HG02870 (cell line): ENCODE measurements around the gene LDLR.

Experiments used
- ATAC-seq: cut with Tn5 transposase; IDR thresholded peaks from one replicate; pipeline ENCODE4 v1.9.1; 2021; ENCODE audit warnings: mild to moderate bottlenecking, moderate library complexity; ENCODE audit not compliant: unreplicated experiment

Gene LDLR

DNA sequence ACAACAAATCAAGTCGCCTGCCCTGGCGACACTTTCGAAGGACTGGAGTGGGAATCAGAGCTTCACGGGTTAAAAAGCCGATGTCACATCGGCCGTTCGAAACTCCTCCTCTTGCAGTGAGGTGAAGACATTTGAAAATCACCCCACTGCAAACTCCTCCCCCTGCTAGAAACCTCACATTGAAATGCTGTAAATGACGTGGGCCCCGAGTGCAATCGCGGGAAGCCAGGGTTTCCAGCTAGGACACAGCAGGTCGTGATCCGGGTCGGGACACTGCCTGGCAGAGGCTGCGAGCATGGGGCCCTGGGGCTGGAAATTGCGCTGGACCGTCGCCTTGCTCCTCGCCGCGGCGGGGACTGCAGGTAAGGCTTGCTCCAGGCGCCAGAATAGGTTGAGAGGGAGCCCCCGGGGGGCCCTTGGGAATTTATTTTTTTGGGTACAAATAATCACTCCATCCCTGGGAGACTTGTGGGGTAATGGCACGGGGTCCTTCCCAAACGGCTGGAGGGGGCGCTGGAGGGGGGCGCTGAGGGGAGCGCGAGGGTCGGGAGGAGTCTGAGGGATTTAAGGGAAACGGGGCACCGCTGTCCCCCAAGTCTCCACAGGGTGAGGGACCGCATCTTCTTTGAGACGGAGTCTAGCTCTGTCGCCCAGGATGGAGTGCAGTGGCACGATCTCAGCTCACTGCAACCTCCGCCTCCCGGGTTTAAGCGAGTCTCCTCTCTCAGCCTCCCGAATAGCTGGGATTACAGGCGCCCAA lies at the start of gene LDLR:
Gene LDLR (plus strand): TSS at position 210 of the 760 bp plus-strand sequence. CDS start 86 bp downstream, at position 296.
- no peak for ATAC-seq

DNA sequence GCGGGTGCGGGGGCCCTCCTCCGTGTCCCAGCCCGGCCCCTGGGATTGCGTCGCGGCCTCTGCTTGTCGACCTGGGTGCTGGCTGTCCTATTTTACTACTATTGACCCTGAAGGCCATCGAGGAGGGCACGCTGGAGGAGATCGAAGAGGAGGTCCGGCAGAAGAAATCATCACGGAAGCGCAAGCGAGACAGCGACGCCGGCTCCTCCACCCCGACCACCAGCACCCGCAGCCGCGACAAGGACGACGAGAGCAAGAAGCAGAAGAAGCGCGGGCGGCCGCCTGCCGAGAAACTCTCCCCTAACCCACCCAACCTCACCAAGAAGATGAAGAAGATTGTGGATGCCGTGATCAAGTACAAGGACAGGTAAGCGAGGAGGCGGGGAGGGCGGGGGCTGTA lies 48.1 kb upstream of the LDLR start:
- no peak for ATAC-seq

GRCh38 chr19:11041966-11042627 lies 47.2 kb upstream of the LDLR start:
- ATAC-seq = no peak

DNA sequence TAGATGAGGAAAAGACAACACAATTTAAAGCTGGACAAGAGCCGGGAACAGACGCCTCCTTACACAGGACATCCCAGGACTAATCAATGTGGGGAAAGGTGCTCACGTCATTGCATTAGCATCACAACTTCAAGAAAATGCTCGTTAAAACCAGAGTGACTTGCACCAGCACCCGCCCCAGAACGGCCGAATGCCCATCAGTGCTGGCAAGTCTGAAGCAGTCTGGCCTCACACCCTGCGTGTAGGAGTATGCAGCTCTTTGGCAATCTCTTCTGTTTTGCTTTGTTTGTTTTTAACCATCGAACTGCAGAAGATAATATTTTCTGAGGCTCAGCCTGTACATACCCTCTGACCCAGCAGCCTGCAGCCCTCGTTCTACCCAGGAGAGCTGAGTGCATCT lies 44.8 kb upstream of the LDLR start:
- no peak for ATAC-seq

GRCh38 chr19:11045536-11045935 lies 43.7 kb upstream of the LDLR start:
- ATAC-seq = no peak

GRCh38 chr19:11046605-11047354 lies 42.5 kb upstream of the LDLR start:
- ATAC-seq = no peak

- ATAC-seq = no peak
Measured at GRCh38 chr19:11047866-11048265, 41.4 kb upstream of the LDLR start.

DNA sequence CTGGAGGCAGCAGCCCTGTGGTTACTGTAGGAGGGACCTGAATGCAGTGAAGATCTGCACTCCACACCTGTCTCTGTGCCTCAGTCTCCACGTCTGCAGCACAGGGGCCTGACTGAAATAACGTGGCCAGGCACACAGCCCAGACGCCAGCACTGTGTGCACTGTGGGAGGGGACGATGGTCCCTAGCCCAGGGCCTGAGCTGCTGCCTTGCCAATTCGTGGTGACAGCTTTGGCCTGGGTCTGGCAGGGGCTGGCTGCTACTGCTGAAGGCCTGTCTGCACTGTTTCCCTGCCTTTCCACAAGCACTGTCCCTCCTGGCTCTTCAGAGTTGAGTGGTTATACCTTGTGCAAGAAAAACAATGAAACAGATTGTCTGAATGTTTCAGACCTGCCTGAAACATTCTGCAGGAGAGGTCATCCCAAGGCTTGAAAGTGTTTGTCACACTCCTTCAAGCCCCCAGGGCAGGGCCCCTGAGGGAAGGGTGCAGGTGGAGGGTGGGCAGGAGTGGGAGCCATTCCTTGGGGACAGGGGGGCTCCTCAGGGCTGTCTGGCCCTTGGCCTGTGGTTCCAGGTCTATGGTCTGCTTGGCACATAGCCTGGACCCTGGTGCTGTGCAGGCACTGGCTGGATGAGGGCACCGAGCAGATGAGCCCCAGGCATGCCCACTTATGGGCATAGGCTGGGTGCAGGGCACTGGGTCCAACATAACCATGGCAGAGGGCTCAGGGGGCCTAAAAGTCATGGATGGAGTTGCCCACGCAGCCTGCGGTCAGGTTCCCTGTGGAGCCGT lies 38.7 kb upstream of the LDLR start:
- ATAC-seq = no peak

- ATAC-seq = no peak
Measured at GRCh38 chr19:11053817-11054195, 35.5 kb upstream of the LDLR start.

- ATAC-seq = no peak
Measured at GRCh38 chr19:11054200-11054599, 35.1 kb upstream of the LDLR start.

GRCh38 chr19:11054628-11055027 lies 34.6 kb upstream of the LDLR start:
- no peak for ATAC-seq

- no peak for ATAC-seq
Measured at GRCh38 chr19:11058246-11059030, 30.8 kb upstream of the LDLR start.

- ATAC-seq = no peak
Measured at GRCh38 chr19:11059511-11060358, 29.5 kb upstream of the LDLR start.

DNA sequence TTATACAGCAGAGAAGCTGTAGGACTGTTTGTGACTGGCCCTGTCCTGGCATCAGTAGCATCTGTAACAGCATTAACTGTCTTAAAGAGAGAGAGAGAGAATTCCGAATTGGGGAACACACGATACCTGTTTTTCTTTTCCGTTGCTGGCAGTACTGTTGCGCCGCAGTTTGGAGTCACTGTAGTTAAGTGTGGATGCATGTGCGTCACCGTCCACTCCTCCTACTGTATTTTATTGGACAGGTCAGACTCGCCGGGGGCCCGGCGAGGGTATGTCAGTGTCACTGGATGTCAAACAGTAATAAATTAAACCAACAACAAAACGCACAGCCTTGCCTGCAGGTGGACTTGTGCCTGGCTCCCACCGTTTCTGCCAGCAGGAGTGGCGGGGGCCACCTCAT lies 27.3 kb upstream of the LDLR start:
- ATAC-seq = no peak

DNA sequence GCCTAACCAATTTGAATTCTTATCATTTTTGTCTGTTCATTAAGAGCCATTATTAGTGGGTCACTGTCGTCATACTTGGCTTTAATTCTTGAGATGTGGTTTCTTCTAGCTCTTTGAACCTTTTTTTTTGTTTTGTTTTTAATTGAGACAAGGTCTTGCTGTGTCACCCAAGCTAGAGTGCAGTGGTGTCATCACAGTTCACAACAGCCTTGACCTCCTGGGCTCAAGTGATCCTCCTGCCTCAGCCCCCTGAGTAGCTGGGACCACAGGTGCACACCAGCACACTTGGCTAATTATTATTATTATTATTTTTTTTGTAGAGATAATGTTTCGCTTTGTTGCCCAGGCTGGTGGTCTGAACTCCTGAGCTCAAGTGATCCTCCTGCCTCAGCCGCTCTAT lies 25.8 kb upstream of the LDLR start:
- no peak for ATAC-seq

- ATAC-seq = no peak
Measured at GRCh38 chr19:11064831-11065303, 24.4 kb upstream of the LDLR start.

GRCh38 chr19:11066326-11066725 lies 22.9 kb upstream of the LDLR start:
- no peak for ATAC-seq

DNA sequence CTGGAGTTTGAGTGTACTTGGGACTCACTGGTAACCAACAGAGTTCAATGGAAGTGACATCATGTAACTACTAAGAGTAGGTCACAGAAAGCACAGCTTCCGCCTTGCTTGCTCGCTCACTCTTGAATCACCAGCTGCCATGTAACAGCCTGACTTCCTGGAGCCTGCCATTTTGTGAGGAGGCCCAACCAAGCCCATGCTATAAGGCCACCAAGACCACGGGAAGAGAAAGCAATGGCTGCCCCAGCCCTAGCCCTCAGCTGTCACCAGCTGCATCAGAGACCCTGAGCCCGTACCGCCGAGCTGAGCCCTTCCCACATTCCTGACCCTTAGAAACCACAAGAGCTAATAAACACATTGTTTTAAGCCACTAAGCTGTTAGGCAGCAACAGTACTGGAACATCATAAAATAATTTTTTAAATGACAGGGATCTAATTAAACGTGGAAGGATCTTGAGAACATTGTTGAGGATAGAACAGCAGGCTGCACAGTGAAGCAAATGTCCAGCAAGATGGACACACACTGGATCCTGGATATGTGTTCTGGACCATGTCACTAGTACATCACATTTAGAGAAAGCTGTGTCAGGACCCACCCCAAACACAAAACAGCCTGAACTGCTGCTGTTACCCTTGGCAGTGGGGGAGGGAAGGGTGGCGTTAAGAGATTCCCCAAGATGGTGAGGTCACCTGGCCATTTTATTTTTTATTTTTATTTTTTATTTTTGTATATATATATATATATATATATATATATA lies 21.7 kb upstream of the LDLR start:
- ATAC-seq = no peak

DNA sequence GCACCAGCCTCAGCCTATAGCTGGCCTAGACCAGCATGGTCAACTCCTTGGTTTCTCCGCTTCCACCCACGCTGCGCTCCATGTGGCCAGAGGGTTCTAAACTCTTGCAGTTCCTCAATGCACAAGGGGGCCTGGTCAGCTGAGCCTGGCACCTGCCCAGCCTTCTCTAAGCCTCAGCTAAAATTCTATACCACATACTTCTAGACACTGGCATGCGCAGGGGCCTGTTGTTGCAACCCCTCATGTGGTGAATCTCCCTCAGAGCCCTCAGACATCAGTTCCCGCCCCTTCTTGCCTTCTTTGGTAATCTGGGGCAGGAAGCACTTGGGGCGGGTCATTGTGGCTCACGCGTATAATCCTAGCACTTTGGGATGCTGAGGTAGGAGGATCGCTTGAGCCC lies 19.7 kb upstream of the LDLR start:
- ATAC-seq = no peak
